GM19397 (cell line): ENCODE data around the gene CEP78.
"Not testable (repeated sequence)": the region's sequence is repeated elsewhere in the genome, so short reads cannot be mapped to it uniquely, and the experiment has no call there.

Source experiments
- ATAC-seq: cut with Tn5 transposase; IDR thresholded peaks from one replicate; pipeline ENCODE4 v1.9.1; 2021; ENCODE audit warnings: mild to moderate bottlenecking, moderate library complexity; ENCODE audit not compliant: unreplicated experiment

CEP78 gene

DNA sequence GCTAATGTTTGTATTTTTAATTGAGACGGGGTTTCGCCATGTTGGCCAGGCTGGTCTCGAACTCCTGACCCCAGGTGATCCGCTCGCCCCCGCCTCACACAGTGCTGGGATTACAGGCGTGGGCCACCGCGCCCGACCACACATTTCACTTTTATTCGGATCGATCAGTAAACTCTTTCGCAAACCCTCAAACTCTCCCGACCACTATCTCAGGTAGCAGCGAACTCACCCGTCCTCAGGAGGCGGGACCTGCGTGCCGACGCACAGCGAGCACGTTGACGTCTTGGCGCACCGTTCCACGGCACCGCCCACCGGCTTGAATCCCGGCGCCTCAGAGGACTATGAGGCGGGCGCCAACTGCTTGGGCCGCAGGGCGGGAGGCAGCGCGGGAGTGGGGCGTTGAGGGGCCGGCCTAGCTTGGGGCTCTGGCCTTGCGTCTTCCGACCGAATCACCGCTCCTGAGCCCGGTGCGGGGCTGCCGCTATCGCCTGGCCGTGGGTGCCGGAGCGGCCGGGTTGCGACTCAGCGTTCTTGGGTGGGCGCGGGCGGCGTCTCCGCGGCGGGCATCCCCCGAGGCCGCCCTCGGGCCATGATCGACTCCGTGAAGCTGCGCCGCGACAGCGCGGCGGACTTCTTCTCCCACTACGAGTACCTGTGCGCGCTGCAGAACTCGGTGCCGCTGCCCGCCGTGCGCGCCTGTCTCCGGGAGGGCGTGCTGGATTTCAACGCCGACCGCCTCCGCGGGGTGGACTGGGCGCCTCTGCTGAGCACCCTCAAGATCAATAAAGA lies at the start of gene CEP78:
Gene CEP78, plus strand, starts transcription at position 314 of the 789 bp plus-strand sequence. Its CDS starts 276 bp downstream, at position 590.
- peak; percentile 99 for ATAC-seq

DNA sequence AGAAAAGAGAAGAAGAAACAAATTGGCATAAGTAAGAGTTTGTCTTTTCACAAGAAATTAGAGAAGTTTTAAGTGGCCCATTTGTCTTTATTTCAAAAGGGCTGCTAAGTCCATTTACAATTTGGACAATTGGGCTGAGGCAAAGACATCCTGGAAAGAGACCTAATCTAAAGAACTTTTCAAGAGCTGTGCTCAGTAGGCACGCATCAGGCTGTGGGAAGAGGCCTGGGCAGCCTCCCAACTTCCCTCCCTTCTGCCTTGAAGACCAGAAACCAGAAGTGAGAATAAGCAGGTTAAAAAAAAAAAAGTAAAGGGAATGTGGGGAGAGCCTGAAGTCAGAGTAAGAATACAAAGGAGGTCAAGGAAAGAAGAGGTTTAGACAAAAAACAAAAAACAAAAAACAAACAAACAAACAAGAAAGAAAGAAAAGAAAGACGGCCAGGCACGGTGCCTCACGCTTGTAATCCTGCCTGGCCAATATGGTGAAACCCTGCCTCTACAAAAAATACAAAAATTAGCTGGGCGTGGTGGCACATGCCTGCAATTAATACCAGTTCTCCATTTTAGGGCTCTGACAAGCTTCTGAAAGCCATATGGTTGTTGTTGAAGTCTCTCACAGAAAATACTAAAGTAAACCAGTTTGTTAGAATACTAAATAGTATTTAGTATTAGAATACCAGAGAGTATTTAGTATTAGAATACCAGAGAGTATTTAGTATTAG lies 48.0 kb upstream of the CEP78 start:
- ATAC-seq, result no peak

GRCh38 chr9:78188594-78188993 lies 47.3 kb upstream of the CEP78 start:
- no peak for ATAC-seq

GRCh38 chr9:78189001-78189400 lies 46.9 kb upstream of the CEP78 start:
- ATAC-seq, result no peak

GRCh38 chr9:78189461-78189860 lies 46.4 kb upstream of the CEP78 start:
- ATAC-seq, result no peak

DNA sequence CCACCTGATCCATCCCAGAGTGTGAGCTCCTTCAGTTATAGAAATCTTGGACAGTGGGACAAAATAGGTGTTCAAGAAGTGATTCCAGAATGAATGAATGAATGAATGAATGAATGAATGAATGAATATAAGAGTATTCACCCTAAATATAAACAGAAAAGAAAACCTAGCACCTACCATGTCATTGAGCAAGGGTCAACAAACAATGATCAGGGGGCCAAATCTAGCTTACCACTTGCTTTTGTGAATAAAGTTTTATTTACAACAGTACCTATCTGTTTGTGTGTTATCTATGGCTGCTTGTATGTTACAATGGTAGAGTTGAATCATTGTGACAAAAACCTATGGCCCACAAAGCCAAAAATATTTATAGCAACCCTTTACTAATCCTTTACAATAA lies 43.9 kb upstream of the CEP78 start:
- ATAC-seq, result no peak

DNA sequence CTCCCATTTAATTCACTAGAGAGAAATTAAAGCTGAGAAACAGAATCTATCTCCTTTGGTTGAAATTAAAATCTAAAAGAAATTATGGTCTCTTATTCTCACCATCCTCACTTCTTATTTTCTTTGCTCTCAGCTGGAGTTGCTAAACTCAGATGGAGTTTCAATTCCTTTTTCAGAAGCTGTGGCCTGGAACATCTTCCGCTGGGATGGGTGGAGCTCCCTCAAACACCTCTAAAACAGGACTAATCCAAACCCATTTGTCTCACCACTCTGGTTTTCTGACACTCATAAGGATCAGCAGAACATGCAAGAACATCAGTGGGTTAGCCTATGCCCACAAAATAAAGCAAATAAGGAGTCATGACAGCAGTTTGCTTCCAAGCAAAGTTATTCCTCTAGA lies 39.6 kb upstream of the CEP78 start:
- no peak for ATAC-seq

DNA sequence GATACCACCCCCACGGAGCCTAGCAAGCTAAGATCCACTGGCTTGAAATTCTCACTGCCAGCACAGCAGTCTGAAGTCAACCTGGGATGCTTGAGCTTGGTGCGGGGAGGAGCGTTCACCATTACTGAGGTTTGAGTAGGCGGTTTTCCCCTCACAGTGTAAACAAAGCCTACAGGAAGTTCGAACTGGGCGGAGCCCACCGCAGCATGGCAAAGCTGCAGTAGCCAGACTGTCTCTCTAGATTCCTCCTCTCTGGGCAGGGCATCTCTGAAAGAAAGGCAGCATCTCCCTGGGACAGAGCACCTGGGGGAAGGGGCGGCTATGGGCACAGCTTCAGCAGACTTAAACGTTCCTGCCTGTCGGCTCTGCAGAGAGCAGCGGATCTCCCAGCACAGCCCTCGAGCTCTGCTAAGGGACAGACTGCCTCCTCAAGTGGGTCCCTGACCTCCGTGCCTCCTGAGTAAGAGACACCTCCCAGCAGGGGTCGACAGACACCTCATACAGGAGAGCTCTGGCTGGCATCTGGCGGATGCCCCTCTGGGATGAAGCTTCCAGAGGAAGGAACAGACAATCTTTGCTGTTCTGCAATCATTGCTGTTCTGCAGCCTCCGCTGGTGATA lies 34.6 kb upstream of the CEP78 start:
- peak; percentile 74 for ATAC-seq

DNA sequence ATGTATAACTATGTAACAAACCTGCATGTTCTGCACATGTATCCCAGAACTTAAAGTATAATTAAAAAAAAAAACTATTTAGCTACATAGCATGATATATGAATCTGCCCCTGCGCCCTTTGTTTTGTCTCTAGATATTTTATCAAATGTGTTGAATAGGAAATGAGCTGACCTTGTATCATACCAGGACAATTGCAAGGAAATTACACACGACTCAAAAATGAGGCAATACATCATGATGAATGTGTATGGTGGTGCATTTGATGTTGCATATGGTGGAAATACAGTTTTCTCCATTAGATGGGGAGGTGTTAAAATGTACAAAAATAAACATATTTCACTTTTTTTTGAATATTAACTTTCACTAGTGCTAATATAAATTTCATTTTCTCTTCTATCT lies 28.6 kb upstream of the CEP78 start:
- ATAC-seq, result no peak

DNA sequence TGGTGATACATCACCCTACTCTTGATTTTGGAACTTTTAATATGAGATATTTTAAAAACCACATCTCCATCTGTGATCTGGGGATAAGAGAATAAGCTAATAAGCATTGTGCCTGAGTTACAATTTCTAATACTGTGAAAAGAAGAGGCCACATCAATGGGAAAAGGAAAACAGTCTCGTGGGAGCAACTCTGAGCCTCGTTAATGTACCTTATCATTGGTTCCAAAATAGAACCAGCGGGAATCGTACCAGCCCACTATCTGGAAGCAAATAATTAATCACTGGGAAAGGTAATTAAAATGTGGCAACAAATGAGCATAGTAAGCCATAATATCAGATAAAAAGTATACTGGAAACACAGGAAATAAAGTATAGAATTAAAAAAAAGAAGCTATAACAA lies 28.0 kb upstream of the CEP78 start:
- ATAC-seq, result no peak

DNA sequence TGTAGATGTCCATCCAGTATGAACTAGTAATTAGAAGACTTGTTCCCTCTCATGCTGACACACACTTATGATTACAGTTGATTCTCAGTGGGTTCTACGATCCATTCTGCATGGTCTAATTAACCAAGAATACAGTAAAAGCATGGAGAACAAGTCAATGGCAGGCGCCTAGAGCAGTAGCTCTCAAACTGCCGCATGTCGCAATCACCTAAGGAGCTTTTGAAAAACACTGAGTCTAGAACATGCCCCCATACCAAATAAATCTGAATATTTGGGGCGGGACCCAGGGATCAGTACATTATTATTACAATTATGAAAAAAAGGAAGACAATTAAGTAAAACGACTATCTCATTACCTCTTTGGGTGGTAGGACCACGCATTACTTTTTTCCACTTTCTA lies 26.7 kb upstream of the CEP78 start:
- no peak for ATAC-seq

DNA sequence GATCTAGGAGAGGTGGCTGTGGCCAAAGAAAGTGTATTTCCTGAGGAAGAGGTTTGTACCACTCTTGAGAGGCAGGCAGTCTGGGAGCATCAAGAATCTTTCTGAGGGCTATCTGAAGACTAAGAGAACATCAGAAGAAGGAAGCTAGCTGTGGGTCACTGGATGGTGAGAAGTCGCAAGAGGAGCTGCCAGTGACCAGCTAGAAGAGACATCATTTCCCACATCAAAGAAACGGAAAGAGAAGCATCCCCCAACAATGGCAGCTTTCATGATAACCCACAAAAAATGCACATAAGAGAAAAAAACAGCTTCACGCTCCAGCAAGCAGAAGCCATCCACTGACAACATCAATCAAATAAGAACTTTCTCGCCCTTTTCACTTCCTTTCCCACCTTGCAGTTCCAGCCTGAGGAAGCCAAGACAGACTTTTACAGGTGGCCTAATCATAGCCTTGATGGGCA lies 25.0 kb upstream of the CEP78 start:
- peak; percentile 70 for ATAC-seq

DNA sequence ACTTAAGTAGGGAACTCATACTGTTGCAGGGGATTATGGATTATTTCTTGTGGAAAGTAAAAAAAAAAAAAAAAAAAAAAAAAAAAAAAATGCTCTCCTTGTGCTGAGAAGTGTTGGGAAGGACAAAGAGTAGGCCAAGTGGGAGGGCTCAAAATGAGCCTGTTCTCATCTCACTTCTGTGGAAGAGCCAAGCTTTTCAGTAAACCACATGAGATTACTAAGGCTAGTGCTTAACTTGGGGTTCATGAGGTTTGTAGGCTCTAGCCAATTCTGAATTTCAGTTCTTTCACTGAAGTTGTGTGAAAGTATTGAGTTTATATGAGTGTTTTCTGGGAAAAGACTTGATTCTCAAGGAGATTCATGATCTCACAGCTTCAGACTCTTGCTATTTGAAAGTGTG lies 23.0 kb upstream of the CEP78 start:
- ATAC-seq, result no peak

DNA sequence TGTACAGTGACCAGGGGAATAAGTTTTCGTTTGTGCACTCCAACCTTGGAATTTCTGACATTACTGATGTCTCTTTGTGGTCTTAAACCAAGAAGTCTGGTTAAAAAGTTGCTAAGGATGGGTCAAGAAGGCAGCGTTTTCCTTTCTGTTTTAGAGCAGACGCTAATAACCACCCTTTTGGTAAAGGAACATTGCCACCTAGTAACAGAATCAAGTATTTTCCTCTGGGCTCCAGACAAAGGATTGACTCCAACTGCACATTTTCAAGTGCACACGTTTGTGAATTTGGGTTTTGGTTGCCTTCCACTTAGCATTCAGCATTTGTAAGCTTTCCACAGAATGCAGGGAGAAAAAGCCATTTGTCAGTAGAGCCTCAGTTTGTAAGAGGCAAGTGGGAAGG lies 22.2 kb upstream of the CEP78 start:
- no peak for ATAC-seq

DNA sequence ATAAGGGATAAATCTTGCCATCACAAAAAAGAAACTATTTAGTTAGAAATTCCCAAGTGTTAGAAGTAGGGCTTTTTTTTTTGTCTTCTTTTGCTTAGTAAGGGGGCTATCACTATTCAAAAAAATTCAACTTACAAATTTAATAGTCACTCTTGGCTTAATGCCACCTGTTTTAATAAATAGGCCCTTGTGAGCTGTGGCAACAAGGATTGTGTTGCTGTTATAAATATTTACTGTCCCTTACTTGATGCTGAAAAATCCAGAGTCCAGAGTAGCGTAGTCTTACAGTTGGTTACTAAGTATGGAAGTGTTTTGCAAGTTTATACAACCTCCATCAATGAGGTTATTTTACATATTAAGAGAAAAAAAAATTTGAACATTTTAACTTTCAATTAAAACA lies 21.4 kb upstream of the CEP78 start:
- no peak for ATAC-seq

DNA sequence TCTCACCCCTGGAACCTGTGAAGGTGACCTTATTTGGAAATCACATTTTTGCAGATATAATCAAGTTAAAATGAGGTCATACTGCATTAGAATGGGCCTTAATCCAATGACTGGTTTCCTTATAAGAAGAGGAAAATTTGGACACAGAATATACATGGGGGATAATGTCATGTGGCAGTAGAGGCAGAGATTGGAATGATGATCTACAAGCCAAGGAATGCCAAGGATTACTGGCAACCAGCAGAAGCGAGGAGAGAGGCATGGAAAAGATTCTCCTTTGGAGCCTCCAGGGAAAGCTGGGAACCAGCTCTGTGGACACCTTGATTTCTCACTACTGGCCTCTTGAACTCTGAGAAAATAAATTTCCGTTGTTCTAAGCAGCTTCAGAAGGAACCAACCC lies 20.2 kb upstream of the CEP78 start:
- no peak for ATAC-seq

- no peak for ATAC-seq
These were observed 17.0 kb upstream of the CEP78 start for GRCh38 chr9:78218890-78219289.

- ATAC-seq, result no peak
These were observed 14.4 kb upstream of the CEP78 start for GRCh38 chr9:78221425-78221824.

DNA sequence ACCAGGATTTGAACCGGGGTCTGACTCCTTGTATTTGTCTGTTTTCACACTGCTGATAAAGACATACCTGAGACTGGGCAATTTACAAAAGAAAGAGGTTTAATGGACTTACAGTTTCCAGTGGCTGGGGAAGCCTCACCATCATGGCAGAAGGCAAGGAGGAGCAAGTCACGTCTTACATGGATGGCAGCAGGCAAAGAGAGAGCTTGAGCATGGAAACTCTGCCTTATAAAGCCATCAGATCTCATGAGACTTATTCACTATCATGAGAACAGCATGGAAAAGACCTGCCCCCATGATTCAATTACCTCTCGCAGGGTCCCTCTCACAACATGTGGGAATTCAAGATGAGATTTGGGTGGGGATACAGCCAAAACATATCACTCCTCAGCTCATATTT lies 14.0 kb upstream of the CEP78 start:
- ATAC-seq, result not testable (repeated sequence)

DNA sequence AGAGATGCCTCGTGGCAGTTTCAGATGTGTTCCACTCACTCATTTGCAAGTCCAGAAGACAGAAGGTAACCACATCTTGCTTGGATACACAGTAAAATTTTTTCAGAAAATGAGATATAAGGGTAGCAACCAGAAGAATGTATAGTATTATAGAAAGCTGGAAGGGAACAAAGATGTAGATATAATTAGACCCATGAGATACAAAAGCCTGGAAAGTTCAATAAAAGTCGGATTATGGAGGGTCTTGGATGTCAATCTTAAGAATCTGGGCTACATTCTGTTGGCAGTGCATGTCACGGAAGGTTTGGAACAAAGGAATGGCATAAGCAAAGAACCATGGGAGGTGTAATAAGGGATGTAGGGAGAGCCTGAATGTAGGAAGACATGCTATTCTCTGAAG lies 5.1 kb upstream of the CEP78 start:
- no peak for ATAC-seq

DNA sequence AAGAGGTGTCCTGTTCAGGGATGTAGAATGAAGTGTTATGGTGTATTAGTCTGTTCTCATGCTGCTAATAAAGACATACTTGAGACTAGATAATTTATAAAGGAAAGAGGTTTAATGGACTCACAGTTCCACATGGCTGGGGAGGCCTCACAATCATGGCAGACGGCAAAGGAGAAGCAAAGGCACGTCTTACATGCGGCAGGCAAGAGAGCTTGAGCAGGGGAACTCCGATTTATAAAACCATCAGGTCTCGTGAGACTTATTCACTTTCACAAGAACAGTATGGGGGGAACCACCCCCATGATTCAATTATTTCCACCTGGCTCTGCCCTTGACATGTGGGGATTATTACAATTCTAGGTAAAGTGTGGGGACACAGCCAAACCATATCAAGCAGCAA lies 3.4 kb upstream of the CEP78 start:
- not testable (repeated sequence) for ATAC-seq

DNA sequence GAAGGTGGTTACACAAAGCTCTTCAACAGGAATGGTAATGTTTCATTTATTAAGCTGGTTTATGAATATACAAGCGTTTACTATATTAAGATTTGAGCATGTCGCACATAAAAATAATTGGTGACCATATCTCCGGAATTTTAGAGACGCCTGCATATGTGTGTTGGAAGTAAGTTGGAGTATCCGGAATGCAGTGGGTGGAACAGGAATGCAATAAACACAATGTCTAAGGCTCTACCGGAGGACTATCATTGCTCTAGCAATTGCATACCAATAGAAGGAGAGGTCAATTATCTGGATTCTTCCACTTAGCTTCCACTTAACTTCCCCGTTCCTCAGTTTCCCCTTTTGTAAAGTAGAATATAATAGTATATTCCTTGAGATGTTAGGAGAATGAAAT lies 1.1 kb upstream of the CEP78 start:
- no peak for ATAC-seq
